GM12864 (cell line): ENCODE measurements around the gene DICER1.

Experiments
- DNase-seq: peaks from one replicate; pipeline ENCODE4 v3.0.0-alpha.2; 2011; ENCODE audit warnings: low read depth
- H3K4me3 ChIP-seq: 2 replicates; pipeline ENCODE4 v1.5.1; 2011; ENCODE audit warnings: mild to moderate bottlenecking, low read depth, low read length, control low read depth
- TF ChIP-seq, protein P1 (sequence below): IDR thresholded peaks from 2 replicates; pipeline ENCODE4 v1.5.1; 2011; ENCODE audit warnings: low read depth, mild to moderate bottlenecking, moderate library complexity, low read length, control low read depth, inconsistent platforms; ENCODE audit errors: missing control alignments

The DICER1 gene

DNA sequence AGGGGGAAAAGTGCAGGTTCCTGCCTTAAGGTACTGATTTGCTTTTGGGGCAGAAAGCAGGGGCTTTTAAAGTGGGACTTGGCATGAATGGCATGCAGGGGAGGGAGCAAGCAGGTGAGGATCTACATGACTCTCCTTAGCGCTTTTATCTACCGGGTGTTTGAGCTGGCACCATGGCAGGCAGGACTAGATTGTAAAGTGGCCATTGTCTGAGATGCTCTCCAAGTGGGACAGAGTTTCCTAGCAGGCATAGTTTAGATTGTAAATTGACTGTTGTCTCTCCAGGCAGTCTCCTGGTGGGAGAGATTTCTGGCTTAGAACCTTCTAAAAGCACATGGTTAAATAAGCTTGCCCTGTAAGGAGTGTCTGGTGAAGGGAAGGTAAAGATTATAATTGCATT is 5.3 kb upstream of the DICER1 start:
- no peak for DNase-seq
- TF ChIP-seq, protein P1, sequence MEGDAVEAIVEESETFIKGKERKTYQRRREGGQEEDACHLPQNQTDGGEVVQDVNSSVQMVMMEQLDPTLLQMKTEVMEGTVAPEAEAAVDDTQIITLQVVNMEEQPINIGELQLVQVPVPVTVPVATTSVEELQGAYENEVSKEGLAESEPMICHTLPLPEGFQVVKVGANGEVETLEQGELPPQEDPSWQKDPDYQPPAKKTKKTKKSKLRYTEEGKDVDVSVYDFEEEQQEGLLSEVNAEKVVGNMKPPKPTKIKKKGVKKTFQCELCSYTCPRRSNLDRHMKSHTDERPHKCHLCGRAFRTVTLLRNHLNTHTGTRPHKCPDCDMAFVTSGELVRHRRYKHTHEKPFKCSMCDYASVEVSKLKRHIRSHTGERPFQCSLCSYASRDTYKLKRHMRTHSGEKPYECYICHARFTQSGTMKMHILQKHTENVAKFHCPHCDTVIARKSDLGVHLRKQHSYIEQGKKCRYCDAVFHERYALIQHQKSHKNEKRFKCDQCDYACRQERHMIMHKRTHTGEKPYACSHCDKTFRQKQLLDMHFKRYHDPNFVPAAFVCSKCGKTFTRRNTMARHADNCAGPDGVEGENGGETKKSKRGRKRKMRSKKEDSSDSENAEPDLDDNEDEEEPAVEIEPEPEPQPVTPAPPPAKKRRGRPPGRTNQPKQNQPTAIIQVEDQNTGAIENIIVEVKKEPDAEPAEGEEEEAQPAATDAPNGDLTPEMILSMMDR: no peak
- no peak overlapping the region for H3K4me3 ChIP-seq

DNA sequence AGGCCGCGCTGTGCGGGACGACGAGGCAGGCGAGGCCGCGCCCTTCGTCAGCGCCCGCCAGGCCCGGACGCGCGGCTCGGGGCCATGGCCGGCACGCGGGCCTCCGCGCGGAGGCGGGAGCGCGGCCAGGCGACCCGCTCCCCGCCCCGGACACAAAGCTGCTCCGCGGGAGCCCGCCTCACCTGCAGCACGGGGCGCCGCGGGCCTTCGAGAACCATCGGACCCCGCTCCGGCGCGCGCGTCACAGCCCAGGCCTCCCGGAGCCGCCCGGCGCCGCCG is 342 bp downstream of the DICER1 start:
- DNase-seq: no peak
- TF ChIP-seq, protein P1: no peak
- peak overlapping the region; percentile 89 for H3K4me3 ChIP-seq

DNA sequence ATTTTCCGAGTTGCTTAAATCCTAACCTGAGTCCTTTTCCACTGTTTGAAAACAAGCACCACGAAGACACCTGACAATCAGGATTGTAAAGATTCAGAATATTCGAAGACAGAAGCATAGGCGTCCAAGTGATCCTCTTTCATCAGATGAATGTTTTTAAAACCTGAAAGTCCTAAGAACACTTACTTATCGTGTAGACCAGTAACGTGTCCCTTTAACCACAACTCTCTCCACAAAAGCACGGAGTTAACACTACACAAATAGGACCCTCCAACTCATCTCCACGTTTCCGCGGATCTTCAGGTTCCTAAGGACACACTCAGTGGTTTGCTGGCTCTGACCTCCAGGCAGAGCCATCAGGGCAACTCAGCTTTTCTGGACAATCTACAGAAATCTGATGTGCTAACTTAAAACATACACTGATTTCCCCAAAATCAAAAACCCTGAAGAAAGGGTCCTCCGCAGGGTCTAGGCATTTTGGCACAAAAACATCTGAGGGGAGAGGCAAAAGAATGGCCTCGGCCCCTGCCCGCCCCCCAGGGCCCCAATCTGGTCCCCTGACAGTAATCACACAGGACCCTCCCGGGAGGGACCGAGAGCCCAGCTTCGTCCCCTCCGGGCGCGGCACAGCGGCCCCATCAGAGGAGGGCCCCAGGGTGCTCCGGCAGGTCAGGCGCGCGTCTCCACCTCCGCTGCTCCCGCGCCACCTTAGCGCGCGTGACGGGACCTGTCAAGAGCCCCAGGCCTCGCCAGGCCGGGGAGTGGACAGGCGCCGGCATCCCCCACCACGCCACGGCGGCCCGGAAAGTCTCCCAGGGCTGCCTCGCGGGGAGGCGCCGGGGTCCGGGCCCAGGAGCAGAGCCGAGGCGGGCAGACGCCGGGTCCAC is 925 bp downstream of the DICER1 start:
- TF ChIP-seq, protein P1: no peak
- peak overlapping the region; percentile 89 for H3K4me3 ChIP-seq
- no peak for DNase-seq

DNA sequence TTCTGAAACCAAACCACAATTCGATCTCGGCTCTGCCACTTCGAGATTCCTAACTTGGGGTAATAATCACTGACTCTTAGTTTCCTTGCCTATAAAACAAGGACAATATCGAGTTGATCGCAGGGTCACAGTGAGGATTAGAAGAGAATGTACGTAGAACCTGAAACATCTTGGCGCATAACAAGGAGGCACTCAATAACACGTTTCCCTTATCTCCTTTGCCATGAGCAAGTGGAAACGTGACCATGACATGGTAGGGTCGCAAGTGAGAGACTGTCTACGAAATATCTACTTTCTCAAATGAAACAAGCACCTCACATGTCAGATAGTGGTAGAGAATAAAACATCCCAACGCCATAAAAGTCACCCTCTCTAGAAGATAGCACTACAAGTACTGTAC is 2.3 kb downstream of the DICER1 start:
- TF ChIP-seq, protein P1: no peak
- H3K4me3 ChIP-seq: no peak overlapping the region
- no peak for DNase-seq

- TF ChIP-seq, protein P1: no peak
- H3K4me3 ChIP-seq: no peak overlapping the region
- DNase-seq: no peak
These were observed 3.5 kb downstream of the DICER1 start for GRCh38 chr14:95153866-95154265.

DNA sequence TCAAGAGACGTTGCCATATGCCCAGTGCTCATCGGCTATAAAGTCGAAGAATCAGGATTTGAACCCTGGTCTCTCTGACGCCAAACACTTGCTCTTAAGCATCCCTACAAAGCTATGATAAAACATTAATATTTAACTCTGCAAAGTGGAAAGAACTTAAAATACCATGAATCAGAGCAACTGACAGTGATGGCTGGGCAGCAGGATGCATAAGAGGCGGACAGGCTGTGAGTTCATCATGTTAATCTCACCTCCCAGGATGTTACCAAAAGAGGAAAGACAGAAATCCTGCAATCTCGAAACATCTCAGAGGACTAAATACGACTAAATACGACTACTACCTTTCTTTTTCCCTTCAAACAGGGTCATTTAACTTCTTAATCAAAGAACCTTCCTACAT is 5.8 kb downstream of the DICER1 start:
- TF ChIP-seq, protein P1: no peak
- H3K4me3 ChIP-seq: no peak overlapping the region
- DNase-seq: no peak

DNA sequence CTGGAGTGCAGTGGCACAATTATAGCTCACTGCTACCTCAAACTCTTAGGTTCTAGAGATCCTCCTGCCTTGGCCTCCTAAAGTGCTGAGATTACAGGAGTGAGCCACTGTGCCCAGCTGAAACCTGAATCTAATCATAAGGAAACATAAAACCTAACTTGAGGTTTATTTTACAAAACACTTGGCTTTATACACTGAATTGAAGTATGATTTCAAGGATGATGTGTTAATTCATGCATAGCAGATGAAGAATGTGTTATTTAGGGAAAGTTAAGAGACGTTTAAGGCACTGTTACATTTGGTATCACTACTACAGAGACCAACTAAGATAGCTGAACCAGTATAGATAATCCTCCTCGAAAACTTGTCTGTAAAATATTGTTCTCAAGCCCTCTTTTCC is 6.4 kb downstream of the DICER1 start:
- TF ChIP-seq, protein P1: no peak
- no peak overlapping the region for H3K4me3 ChIP-seq

More for the DNA sequence above, 6.4 kb downstream of the DICER1 start:
- DNase-seq: no peak
